Measurements from ENCODE around the gene RTN4RL1.

DNA sequence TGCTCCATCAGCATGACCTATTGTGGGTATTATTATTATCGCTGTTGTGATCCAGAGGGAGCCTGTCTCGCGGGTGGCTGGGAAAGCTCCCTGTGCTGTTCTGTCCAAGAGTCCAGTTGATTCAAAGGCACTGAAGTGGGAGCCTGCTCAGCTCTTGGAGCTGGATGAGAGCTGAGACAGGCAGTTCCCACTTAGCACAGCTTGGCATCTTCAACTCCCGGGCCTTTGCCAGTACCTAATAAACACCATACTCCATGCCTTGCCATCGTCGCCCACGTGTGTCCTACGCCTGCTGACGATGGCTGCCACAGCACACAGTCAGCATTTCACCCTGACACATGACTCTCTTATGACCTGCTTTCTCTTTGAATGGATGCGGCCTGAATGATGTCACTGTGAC is 32.6 kb downstream of the RTN4RL1 start:
- TF ChIP-seq, protein P1, sequence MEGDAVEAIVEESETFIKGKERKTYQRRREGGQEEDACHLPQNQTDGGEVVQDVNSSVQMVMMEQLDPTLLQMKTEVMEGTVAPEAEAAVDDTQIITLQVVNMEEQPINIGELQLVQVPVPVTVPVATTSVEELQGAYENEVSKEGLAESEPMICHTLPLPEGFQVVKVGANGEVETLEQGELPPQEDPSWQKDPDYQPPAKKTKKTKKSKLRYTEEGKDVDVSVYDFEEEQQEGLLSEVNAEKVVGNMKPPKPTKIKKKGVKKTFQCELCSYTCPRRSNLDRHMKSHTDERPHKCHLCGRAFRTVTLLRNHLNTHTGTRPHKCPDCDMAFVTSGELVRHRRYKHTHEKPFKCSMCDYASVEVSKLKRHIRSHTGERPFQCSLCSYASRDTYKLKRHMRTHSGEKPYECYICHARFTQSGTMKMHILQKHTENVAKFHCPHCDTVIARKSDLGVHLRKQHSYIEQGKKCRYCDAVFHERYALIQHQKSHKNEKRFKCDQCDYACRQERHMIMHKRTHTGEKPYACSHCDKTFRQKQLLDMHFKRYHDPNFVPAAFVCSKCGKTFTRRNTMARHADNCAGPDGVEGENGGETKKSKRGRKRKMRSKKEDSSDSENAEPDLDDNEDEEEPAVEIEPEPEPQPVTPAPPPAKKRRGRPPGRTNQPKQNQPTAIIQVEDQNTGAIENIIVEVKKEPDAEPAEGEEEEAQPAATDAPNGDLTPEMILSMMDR (conservative IDR thresholded peaks at IDR 0.05; ENCODE audit: low read length), result no peak
- TF ChIP-seq EZH2phosphoT487 (IDR thresholded peaks at IDR 0.05; ENCODE audit: borderline replicate concordance, low read depth, low read length), result no peak
